Loucy (cell line): ENCODE results near the gene TNFSF15.

Experiments
- H2AFZ ChIP-seq: fragments of 200-600 bp; sonication (generic); 2 replicates; pipeline ENCODE4 v1.6.0; 2016; ENCODE audit warnings: antibody characterized with exemption, mild to moderate bottlenecking, low read length, moderate library complexity
- H3F3A ChIP-seq: fragments of 200-600 bp; 2 replicates; pipeline ENCODE4 v1.6.0; 2016; ENCODE audit warnings: antibody characterized with exemption, low read depth, mild to moderate bottlenecking
- H3K27me3 ChIP-seq: fragments of 200-600 bp; sonication (generic); 2 replicates; pipeline ENCODE4 v1.6.1; 2014; ENCODE audit warnings: low read length, mild to moderate bottlenecking; ENCODE audit not compliant: insufficient read depth, poor library complexity, severe bottlenecking
- H3K36me3 ChIP-seq: fragments of 200-600 bp; sonication (generic); 2 replicates; pipeline ENCODE4 v1.6.1; 2016; ENCODE audit warnings: low read length; ENCODE audit not compliant: insufficient read depth
- H3K4me1 ChIP-seq: fragments of 200-600 bp; sonication (generic); 2 replicates; pipeline ENCODE4 v1.5.1; 2014; ENCODE audit warnings: low read length, mild to moderate bottlenecking; ENCODE audit not compliant: insufficient read depth, poor library complexity, severe bottlenecking
- H3K4me2 ChIP-seq: fragments of 200-600 bp; sonication (generic); 2 replicates; pipeline ENCODE4 v1.6.0; 2014; ENCODE audit warnings: antibody characterized with exemption, low read length, low read depth, mild to moderate bottlenecking; ENCODE audit not compliant: poor library complexity, severe bottlenecking
- H3K4me3 ChIP-seq: fragments of 200-600 bp; sonication (generic); 2 replicates; pipeline ENCODE4 v1.5.1; 2014; ENCODE audit warnings: low read length, mild to moderate bottlenecking, mixed read lengths; ENCODE audit not compliant: poor library complexity, severe bottlenecking
- H3K79me2 ChIP-seq: fragments of 200-600 bp; sonication (generic); 2 replicates; pipeline ENCODE4 v1.6.1; 2014; ENCODE audit warnings: low read length; ENCODE audit not compliant: insufficient read depth
- H3K9ac ChIP-seq: fragments of 200-600 bp; sonication (generic); 2 replicates; pipeline ENCODE4 v1.6.0; 2014; ENCODE audit warnings: mild to moderate bottlenecking, low read depth, low read length, moderate library complexity; ENCODE audit not compliant: poor library complexity, severe bottlenecking
- H3K9me2 ChIP-seq: fragments of 200-600 bp; sonication (generic); replicated peaks from 2 replicates; pipeline ENCODE4 v1.6.1; 2016; ENCODE audit warnings: low read depth, low read length, mixed read lengths
- H3K9me3 ChIP-seq: fragments of 200-600 bp; sonication (generic); 2 replicates; pipeline ENCODE4 v1.6.1; 2014; ENCODE audit warnings: mild to moderate bottlenecking, antibody characterized with exemption, low read length, low read depth; ENCODE audit not compliant: insufficient read depth
- H4K20me1 ChIP-seq: fragments of 200-600 bp; sonication (generic); 2 replicates; pipeline ENCODE4 v1.6.0; 2014; ENCODE audit warnings: antibody characterized with exemption, low read length, mild to moderate bottlenecking; ENCODE audit not compliant: insufficient read depth, poor library complexity, severe bottlenecking
- CTCF ChIP-seq: fragments of 200-600 bp; sonication (generic); conservative IDR thresholded peaks from 2 replicates; pipeline ENCODE4 v1.5.1; 2014; ENCODE audit warnings: mild to moderate bottlenecking, antibody characterized with exemption, low read length
- EZH2phosphoT487 ChIP-seq: fragments of 200-600 bp; IDR thresholded peaks from 2 replicates; pipeline ENCODE4 v1.6.1; 2018; ENCODE audit warnings: antibody characterized with exemption, mild to moderate bottlenecking, moderate library complexity, borderline replicate concordance

Gene TNFSF15

GRCh38 chr9:114853071-114853855 lies 47.4 kb upstream of the TNFSF15 start:
- no peaks in the 10 kb centered on the region for H3K36me3 ChIP-seq
- no peaks in the 10 kb centered on the region for H4K20me1 ChIP-seq
- no peak overlapping the region for H3K4me3 ChIP-seq
- TF ChIP-seq CTCF (no peak), EZH2phosphoT487 (no peak)
- H2AFZ ChIP-seq = no peak overlapping the region
- H3K4me1 ChIP-seq = peaks cover 19% of the 10 kb centered on the region
- H3K4me2 ChIP-seq = no peak overlapping the region
- no peaks in the 10 kb centered on the region for H3K9me2 ChIP-seq
- no peaks in the 10 kb centered on the region for H3F3A ChIP-seq
- H3K9me3 ChIP-seq = no peaks in the 10 kb centered on the region
- H3K9ac ChIP-seq = no peak overlapping the region
- H3K79me2 ChIP-seq = no peaks in the 10 kb centered on the region
- H3K27me3 ChIP-seq = no peaks in the 10 kb centered on the region

- Histone ChIP-seq H3K79me2 (no peaks in the 10 kb centered on the region), H2AFZ (peak overlapping the region; percentile 30; the same call in 1 of the 2 replicates), H3F3A (no peaks in the 10 kb centered on the region), H3K4me1 (peaks cover 19% of the 10 kb centered on the region), H3K4me2 (peak overlapping the region; percentile 10), H3K9me3 (no peaks in the 10 kb centered on the region), H3K9ac (no peak overlapping the region), H3K27me3 (no peaks in the 10 kb centered on the region), H4K20me1 (no peaks in the 10 kb centered on the region), H3K4me3 (no peak overlapping the region), H3K9me2 (no peaks in the 10 kb centered on the region), H3K36me3 (no peaks in the 10 kb centered on the region)
- no peak for TF ChIP-seq CTCF
- TF ChIP-seq EZH2phosphoT487 = no peak
These were observed 46.3 kb upstream of the TNFSF15 start for GRCh38 chr9:114852050-114852594.

- Histone ChIP-seq H2AFZ (peak overlapping the region; percentile 10), H3K27me3 (no peaks in the 10 kb centered on the region), H3K9me2 (no peaks in the 10 kb centered on the region), H3K9ac (no peak overlapping the region), H3K36me3 (no peaks in the 10 kb centered on the region), H3K4me3 (no peak overlapping the region), H3K79me2 (no peaks in the 10 kb centered on the region), H3K9me3 (no peaks in the 10 kb centered on the region), H3K4me1 (peaks cover 19% of the 10 kb centered on the region), H4K20me1 (no peaks in the 10 kb centered on the region), H3F3A (no peaks in the 10 kb centered on the region), H3K4me2 (peak overlapping the region; percentile 10)
- TF ChIP-seq EZH2phosphoT487 = no peak
- no peak for TF ChIP-seq CTCF
These were observed 45.5 kb upstream of the TNFSF15 start for GRCh38 chr9:114851306-114851705.
